ENCODE results near the gene KRT75.

Gene KRT75

GRCh38 chr12:52390739-52391617 lies 43.2 kb downstream of the KRT75 start:
- DNase-seq = no peak

DNA sequence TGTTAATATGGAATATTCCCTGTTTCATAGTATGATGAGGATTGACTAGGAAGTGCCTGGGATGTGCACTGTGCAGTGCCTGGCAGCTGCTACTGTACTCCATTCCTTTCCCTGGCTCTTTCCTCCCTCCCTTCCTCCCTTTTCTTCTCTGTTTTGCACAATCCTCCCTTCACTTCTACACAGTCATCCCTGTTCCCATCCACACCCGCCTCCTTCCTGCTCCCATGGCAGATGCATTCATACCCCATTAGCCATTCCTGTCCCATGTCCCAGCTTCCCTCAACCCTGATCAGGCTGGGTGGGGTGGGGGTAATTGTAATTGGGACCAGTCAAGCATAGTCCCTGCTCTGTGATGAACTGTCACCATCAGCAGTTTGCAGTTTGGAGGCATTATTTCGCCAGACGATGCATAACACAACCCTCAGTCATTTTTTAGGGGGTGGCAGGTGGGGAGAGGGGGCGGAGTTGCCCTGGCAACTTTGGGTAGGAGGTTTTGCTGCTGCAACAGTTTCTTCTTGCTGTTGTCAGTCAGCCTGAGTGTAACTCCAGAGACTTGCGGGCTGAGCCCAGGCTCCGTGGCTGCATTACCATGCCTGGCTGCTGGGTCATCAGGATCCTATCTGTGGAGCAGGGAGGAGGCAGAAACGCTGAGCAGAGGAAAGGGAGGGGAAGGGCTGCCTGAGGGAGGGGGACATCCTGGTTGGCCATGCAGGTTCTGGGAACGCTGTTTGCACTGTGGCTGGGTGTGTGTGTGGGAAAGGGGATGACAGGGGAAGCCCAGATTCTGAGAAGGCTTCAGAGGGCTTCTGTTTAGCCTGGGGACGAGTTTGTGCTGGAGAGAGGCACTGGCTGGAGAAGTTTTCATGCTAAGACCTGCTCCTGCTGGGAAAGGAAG lies 44.6 kb downstream of the KRT75 start:
- no peak for DNase-seq

DNA sequence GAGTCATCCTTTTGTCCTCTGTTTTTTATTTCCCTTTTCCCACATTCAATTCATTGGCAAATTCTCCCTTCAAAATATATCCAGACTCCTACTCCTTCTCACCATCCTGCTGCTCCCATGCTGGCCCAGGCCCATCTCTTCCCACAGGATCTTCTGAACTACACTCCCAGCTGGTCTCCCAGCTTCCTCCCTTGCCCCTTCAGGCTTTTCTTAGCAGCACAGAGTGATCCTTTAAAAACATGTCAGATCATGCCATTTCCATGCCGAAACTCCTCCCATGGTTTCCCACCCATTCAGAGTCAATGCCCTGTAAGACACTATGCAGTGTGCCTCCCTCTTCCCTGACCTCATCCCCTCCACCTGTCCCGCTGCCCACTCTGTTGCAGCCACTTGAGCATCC lies 46.3 kb downstream of the KRT75 start:
- DNase-seq = no peak

GRCh38 chr12:52385226-52385702 lies 48.9 kb downstream of the KRT75 start, which contains the start of gene KRT84:
TSS of gene KRT84 (minus strand) at chr12:52385652. CDS start at chr12:52385585, 67 bp downstream.
- DNase-seq = no peak

- no peak for DNase-seq
Observed at GRCh38 chr12:52383331-52383730, 50.8 kb downstream of the KRT75 start.

DNA sequence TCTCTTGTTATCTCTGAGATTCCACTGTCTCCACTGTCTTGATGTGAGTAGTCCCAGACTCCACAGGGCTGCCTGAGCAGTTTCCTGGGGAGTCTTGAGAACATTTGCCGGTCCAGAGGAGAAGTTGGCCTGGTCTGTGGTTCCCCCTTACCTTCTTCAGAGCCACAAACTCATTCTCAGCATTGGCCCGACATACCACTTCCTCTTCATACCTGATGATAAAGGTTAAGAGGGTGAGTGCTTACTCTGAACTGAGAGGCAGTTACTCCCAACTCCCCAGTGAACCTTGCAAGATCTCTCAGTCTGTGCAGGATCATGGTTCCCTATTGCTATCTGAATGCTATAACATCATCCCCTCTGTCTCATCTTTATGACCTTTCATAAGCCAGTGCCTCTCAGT lies 51.3 kb downstream of the KRT75 start:
- DNase-seq = no peak

DNA sequence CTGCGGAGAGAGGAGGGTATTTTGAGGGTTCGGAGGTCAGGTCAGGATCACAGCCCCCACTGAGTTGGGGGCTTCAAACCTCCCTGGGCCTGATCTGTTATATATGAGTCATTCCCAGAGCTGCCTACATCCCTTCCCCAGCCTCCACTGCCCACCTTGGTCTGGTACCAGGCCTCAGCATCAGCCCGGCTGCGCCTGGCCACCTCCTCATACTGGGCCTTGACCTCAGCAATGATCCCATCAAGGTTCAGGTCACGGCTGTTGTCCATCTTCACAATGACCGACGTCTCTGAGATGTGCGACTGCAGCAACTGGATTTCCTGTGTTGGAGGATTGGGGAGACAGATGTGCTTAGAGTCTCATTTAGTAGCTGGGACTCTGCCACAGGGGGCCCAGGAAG lies 53.0 kb downstream of the KRT75 start:
- DNase-seq = no peak

DNA sequence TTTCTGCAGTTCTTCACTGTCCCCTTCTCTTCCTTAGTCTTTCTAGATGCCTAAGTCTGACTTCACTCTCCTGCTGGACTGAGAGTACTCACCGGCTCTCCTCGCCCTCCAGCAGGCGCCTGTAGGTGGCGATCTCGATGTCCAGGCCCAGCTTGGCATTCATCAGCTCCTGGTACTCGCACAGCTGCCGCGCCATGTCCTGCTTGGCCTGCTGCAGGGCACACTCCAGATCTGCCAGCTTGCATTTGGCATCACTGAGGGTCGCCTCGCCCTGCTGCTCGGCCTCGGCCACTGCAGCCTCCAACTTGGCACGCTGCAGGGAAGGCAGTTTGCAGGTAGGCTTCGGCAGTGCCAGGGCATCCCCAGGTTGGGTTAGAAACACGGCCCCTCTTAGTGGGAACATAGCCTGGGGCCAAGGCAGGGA lies 53.9 kb downstream of the KRT75 start:
- DNase-seq = no peak

GRCh38 chr12:52379536-52379935 lies 54.6 kb downstream of the KRT75 start:
- DNase-seq = no peak

- no peak for DNase-seq
Observed at GRCh38 chr12:52378091-52378490, 56.1 kb downstream of the KRT75 start.

DNA sequence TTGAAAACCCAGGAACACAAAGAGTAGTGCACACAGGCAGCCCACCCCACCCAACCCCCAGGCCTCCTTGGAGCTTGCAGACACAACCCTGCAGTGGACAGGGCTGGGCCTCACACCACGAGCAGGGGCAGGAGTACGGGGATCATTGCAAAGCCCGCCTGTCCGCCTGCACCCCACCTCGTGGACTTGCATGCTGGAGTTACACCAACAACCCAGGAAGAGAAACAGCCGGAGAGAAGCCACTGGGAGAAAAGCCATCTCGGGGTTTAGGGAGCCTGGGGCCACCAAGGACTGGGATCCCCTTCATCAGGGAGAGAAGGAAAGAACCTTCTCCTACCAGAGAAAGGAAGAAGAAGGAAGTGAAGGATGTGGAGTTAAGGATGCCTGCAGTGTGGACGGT lies 56.9 kb downstream of the KRT75 start:
- no peak for DNase-seq
